Muscle layer of colon (tissue), 2 donors: ENCODE measurements around the gene HCN4.
A peak's percentile ranks its signal among the peaks of the same experiment; 100 is the strongest.
"Not testable (repeated sequence)": the region's sequence is repeated elsewhere in the genome, so short reads cannot be mapped to it uniquely, and the experiment has no call there.

Source experiments
- H3K27ac ChIP-seq: one replicate; pipeline ENCODE4 v1.7.0; 2013; ENCODE audit warnings: low read depth, mild to moderate bottlenecking, low read length, moderate library complexity
- H3K27me3 ChIP-seq, 2 donors: one replicate each; pipeline ENCODE4 v1.7.0; 2013; ENCODE audit warnings: low read length in 2 of 2, mild to moderate bottlenecking in 2 of 2; ENCODE audit not compliant: insufficient read depth in 2 of 2, control insufficient read depth in 1 of 2
- H3K36me3 ChIP-seq: one replicate; pipeline ENCODE4 v1.7.0; 2013; ENCODE audit warnings: mild to moderate bottlenecking, low read length; ENCODE audit not compliant: insufficient read depth
- H3K4me1 ChIP-seq: one replicate; pipeline ENCODE4 v1.7.0; 2013; ENCODE audit warnings: mild to moderate bottlenecking, low read length; ENCODE audit not compliant: insufficient read depth
- H3K4me3 ChIP-seq, 2 donors: one replicate each; pipeline ENCODE4 v1.7.0; 2013; ENCODE audit warnings: low read length in 2 of 2, low read depth in 1 of 2, mild to moderate bottlenecking in 1 of 2, moderate library complexity in 1 of 2
- H3K9ac ChIP-seq: one replicate; pipeline ENCODE4 v1.7.0; 2013; ENCODE audit warnings: low read length
- H3K9me3 ChIP-seq: one replicate; pipeline ENCODE4 v1.7.0; 2013; ENCODE audit warnings: mild to moderate bottlenecking, low read length
- donor health status: abdominal sarcoma.
- donor health status: Adenocarcinoma of cecum.

Gene HCN4

DNA sequence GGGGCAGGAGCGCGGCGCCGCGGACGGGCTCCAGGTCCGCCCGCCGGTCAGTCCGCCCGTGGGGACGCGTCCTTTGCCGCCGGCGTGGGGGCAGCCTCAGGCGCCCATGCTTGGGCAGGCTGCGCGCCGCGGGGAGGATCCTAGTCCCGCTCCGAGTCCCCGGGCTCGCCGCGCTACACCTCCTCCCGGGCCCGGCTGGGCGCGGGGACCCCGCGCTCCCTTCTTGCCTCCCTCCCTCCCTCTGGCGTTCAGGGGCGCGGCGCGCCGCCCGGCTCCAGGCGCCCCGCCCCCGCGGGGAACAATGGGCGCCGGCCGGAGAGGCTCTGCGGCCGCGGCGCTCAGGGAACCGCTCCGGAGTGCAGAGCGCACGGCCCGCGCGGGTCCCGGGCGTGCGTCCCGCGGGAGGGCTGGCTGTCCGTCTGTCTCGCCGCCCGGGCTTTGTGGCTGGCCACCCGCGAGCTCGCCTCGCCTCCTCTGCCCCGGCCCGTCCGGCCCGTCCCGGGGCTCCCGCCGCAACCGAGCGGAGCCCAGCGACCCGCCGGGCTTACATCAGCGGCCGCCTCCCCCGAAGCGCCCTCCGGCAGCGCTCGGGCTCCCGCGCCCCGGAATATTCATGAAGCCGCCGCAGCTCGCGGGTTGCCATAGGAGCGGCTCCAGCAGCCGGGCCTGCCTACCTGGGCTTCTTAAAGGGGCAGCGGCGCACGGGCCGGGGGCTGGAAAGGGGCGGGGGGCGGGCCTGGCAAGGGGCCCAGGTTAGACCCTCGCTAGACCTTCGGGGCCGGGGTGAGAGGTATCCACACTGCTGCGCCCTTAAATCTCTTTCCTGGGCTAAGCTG lies at the start of gene HCN4:
Gene HCN4, minus strand, starts transcription at position 658 of the 836 bp plus-strand sequence. CDS start 688 bp downstream, outside the sequence.
- H3K9me3 ChIP-seq: no peaks in the 10 kb centered on the region
- H3K27ac ChIP-seq: no peak within 1 kb of the TSS
- H3K27me3 ChIP-seq: peaks cover 22 to 69% of the 10 kb centered on the region in 2 donors
- H3K4me1 ChIP-seq: no peaks in the 10 kb centered on the region
- no peaks in the 10 kb centered on the region for H3K36me3 ChIP-seq
- no peak within 1 kb of the TSS for H3K9ac ChIP-seq
- H3K4me3 ChIP-seq: peak within 1 kb of the TSS in 1 of 2 donors; percentile 42

DNA sequence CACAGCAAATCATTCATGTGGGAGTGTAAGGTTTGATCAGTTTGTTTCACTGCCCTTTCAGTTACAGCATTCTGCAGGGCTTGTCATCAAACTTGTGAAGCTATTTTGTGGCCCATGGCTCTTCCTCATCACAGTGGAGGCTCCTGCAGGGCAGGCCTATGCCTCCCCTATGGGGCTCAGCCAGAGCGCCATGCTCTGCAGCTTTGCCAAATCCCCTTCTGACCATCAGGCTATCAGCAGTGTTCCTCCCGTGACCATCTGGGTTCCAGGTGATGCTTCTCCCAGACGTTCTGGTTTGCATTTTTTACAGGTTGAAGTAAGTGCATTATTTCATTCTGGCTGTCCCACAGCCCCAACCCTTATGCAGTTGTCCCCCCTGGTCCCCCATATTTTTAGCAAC lies 46.1 kb upstream of the HCN4 start:
- Histone ChIP-seq H3K9me3 (no peaks in the 10 kb centered on the region), H3K36me3 (no peaks in the 10 kb centered on the region), H3K4me3 (no peak overlapping the region), H3K27me3 (no peaks in the 10 kb centered on the region), H3K27ac (no peak overlapping the region), H3K4me1 (no peaks in the 10 kb centered on the region), H3K9ac (no peak overlapping the region)

DNA sequence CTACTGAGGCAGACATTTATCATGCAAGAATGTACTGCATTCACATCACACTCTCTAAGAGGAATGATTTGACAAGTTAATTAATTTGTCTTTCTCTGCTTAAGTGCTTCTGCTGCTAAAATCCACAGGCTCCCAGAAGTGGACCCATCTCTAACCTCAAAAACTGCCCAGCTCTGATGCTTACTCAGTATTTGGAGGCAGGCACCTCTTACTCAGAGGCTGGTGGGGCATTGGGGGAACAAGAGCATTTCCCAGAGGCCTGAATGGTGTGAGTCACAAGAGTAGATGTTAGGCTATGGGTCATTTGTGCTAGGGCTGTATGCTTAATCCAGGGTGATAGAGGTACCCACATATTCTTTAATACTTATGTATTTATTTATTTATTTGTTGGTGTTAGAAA lies 34.4 kb upstream of the HCN4 start:
- H3K4me3 ChIP-seq: no peak overlapping the region
- H3K27ac ChIP-seq: no peak overlapping the region
- no peak overlapping the region for H3K9ac ChIP-seq
- no peaks in the 10 kb centered on the region for H3K9me3 ChIP-seq
- H3K36me3 ChIP-seq: no peaks in the 10 kb centered on the region
- no peaks in the 10 kb centered on the region for H3K4me1 ChIP-seq
- no peaks in the 10 kb centered on the region for H3K27me3 ChIP-seq

DNA sequence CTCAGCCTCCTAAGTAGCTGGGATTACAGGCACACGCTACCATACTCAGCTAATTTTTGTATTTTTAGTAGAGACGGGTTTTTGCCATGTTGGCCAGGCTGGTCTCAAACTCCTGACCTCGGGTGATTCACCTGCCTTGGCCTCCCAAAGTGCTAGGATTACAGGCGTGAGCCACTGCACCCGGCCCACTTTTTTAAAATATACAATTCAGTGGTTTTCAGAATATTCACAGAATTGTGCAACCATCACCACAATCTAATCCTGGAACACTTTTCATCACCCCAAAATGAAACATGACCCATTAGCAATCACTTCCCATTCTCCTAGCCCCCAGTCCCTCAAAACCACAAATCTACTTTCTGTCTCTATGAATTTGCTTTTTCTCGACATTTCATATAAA lies 31.5 kb upstream of the HCN4 start:
- not testable (repeated sequence) for H3K4me3 ChIP-seq, H3K36me3 ChIP-seq, H3K9me3 ChIP-seq, H3K9ac ChIP-seq, H3K4me1 ChIP-seq, H3K27ac ChIP-seq, H3K27me3 ChIP-seq

DNA sequence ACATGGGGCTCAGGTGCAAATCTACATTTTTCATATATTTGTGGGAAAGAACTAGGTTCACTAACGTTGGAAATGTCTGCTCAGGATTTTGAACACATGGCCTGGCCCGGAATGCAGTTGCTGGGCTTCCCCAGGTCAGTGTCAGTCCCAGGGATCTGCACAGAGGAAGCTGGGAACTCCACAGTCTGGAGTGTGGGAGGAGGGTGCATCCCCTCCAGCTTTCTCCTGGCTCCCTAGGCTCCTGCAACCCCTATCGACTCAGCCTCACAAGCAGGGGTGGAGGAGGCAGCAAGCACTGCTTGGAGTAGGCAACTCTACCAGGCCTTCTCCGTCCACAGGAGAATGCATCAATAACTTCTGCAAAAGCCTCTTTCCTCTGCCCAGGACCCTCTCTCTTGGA lies 30.1 kb upstream of the HCN4 start:
- H3K27ac ChIP-seq: no peak overlapping the region

DNA sequence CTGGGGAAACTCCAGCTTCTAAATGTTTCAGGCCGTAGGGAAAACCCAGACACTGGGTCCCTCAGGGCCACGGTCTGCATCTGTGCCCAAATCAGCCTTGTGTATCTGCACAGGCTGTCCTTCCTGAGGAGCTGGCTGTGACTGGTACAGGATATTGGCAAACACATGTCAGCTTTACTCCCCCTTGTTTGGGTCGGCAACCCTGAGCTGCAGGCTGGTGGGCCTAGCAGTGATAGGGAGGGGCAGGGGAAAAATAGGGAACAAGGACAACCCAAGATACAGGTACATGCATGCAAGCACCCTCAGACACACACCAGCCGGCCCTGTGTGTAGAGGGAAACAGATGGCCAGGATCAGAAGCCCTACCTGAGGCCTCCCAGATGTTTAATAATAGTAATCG lies 28.7 kb upstream of the HCN4 start:
- Histone ChIP-seq H3K4me1 (no peaks in the 10 kb centered on the region), H3K27ac (no peak overlapping the region)

More for the DNA sequence above, 30.1 kb upstream of the HCN4 start:
- H3K9me3 ChIP-seq: no peaks in the 10 kb centered on the region
- no peaks in the 10 kb centered on the region for H3K36me3 ChIP-seq
- no peaks in the 10 kb centered on the region for H3K4me1 ChIP-seq
- H3K27me3 ChIP-seq: no peaks in the 10 kb centered on the region
- no peak overlapping the region for H3K9ac ChIP-seq
- H3K4me3 ChIP-seq: no peak overlapping the region

DNA sequence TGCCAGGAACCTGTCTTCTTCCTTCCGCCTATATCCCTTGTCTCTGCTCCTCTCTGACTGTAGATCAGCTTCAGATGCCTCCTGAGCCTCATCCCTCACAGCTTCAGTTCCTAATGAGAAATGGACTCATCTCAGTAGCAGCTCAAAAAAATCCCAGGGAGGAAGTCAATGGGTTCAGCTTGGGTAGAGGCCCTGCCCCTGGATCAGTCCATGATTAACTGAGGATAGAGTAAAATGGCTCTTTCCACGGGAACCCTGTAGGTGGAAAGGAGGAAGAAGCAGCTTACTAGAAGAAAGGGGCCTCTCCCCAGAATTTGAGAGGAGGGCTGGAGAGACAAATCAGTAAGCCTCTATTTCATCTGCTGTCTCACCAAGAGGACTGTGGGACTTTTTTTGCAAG lies 26.9 kb upstream of the HCN4 start:
- H3K9me3 ChIP-seq: no peaks in the 10 kb centered on the region

More for the DNA sequence above, 28.7 kb upstream of the HCN4 start:
- H3K27me3 ChIP-seq: peaks cover 0 to 4% of the 10 kb centered on the region in 2 donors
- no peaks in the 10 kb centered on the region for H3K9me3 ChIP-seq
- H3K4me3 ChIP-seq: no peak overlapping the region
- no peaks in the 10 kb centered on the region for H3K36me3 ChIP-seq
- H3K9ac ChIP-seq: no peak overlapping the region

DNA sequence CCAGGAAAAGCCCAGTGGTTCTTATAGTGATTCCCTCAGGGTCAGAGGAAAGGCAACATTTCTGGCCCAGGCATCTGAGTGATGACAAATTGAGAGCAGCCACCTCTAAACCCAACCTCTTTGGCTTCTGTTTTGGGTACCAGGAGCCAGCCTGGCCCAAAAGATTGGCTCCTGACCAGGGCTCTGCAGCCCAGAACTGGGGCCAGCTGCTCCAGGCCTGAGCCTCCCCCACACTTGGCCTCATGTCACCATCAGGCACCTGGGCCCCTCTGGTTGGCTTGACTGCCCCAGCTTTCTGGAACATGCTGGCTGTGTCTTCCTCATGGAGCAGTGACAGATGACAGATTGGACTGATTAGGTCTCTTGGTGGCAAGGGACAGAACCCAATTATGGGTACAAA lies 26.0 kb upstream of the HCN4 start:
- H3K27ac ChIP-seq: no peak overlapping the region
- no peaks in the 10 kb centered on the region for H3K36me3 ChIP-seq
- peaks cover 0 to 8% of the 10 kb centered on the region in 2 donors for H3K27me3 ChIP-seq
- H3K4me3 ChIP-seq: no peak overlapping the region
- no peaks in the 10 kb centered on the region for H3K4me1 ChIP-seq
- no peak overlapping the region for H3K9ac ChIP-seq
- H3K9me3 ChIP-seq: no peaks in the 10 kb centered on the region

More for the DNA sequence above, 26.9 kb upstream of the HCN4 start:
- H3K27me3 ChIP-seq: peaks cover 0 to 6% of the 10 kb centered on the region in 2 donors
- no peak overlapping the region for H3K27ac ChIP-seq
- H3K9ac ChIP-seq: no peak overlapping the region
- no peak overlapping the region for H3K4me3 ChIP-seq
- no peaks in the 10 kb centered on the region for H3K36me3 ChIP-seq
- no peaks in the 10 kb centered on the region for H3K4me1 ChIP-seq

DNA sequence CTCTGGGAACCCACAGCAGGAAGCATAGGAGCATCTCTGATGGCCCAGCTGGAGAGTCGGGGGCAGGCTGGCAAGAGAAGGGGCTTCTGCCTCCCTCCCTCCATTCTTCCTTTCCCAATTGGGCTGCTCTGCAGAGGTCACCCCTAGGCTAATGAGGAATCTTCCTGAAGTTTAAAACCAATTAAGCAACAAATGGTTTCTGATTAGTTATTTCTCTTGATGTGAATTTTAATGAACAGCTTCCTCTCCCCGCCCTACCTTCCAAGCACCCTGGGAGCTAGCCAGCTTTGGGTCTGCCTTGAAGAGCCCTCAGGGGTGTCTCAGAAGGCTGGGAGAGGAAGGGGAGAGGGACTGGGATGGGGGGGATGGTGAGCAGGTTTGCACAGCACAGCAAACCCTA lies 24.6 kb upstream of the HCN4 start:
- no peak overlapping the region for H3K27ac ChIP-seq
- no peak overlapping the region for H3K4me3 ChIP-seq
- no peak overlapping the region for H3K9ac ChIP-seq
- H3K36me3 ChIP-seq: no peaks in the 10 kb centered on the region
- H3K9me3 ChIP-seq: no peaks in the 10 kb centered on the region
- peaks cover 0 to 8% of the 10 kb centered on the region in 2 donors for H3K27me3 ChIP-seq
- no peaks in the 10 kb centered on the region for H3K4me1 ChIP-seq

DNA sequence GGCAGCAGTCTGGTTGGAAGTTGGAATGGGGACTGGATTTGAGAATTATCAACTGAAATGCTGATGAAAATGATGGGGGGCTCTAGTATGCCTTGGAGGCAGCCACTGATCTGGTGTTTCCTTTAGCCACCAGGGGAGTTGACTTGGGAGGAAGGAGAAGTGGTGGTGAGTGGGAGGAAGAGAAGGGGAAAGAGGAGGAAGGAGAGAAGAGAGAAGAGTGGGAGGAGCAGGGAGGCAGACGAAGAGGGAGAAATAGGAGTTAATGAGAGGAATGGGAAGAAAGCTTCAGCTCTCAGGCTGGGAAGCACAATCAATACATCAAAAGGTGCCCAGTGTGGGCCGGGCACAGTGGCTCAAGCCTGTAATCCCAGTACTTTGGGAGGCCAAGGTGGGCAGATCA lies 23.3 kb upstream of the HCN4 start:
- H3K27me3 ChIP-seq: peaks cover 0 to 8% of the 10 kb centered on the region in 2 donors
- H3K27ac ChIP-seq: no peak overlapping the region
- H3K4me1 ChIP-seq: no peaks in the 10 kb centered on the region
- H3K36me3 ChIP-seq: no peaks in the 10 kb centered on the region
- no peak overlapping the region for H3K4me3 ChIP-seq
- H3K9me3 ChIP-seq: no peaks in the 10 kb centered on the region
- no peak overlapping the region for H3K9ac ChIP-seq

DNA sequence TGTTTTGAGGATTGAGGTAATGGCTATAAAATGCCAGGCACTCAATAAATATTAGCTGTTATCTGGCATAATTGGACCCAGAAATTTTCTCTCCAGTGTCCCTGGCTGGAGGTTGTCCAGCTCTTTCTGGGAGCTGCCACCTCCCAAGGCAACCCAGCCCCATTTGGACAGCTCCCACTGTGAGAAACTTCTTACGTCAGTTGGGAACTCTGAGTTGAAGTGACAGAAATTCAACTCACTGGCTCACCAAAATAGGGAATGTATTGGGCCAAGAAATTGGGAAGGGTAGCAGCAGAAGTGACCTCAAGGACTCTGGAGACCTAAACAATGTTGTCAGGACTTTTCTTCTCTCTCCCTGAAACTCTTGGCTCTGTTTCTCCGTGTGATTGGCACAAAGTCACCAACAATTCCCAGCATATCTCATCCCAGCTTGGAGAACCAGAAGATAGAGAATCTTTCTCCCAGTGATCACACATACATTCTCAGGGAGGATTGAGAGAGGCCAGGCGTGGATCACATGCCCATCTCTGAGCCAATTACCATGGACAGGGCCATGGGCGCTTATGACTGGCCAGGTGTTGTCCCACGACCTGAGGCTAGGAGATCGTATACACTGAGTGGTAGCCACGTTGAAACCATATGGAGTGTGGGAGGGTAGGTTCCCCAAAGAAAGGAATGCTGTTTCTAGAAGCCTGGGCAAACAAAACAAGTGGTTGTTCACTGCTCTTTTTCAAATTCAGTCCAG lies 22.5 kb upstream of the HCN4 start:
- no peak overlapping the region for H3K9ac ChIP-seq
- peaks cover 0 to 8% of the 10 kb centered on the region in 2 donors for H3K27me3 ChIP-seq
- no peaks in the 10 kb centered on the region for H3K4me1 ChIP-seq
- H3K36me3 ChIP-seq: no peaks in the 10 kb centered on the region
- no peak overlapping the region for H3K27ac ChIP-seq
- no peak overlapping the region for H3K4me3 ChIP-seq
- H3K9me3 ChIP-seq: no peaks in the 10 kb centered on the region
